BE2C (cell line): ENCODE results near the gene C17orf113.

Experiments used
- DNase-seq: peaks from one replicate; pipeline ENCODE4 v3.0.0-alpha.2; 2020
- H3K27me3 ChIP-seq: fragments of 250-450 bp; sonication (Bioruptor Pico); 2 replicates; pipeline ENCODE4 v1.5.1; 2020; ENCODE audit warnings: mild to moderate bottlenecking
- H3K36me3 ChIP-seq: fragments of 250-450 bp; sonication (Bioruptor Pico); 2 replicates; pipeline ENCODE4 v1.5.1; 2020; ENCODE audit warnings: mild to moderate bottlenecking
- H3K4me1 ChIP-seq: fragments of 250-450 bp; sonication (Bioruptor Pico); 2 replicates; pipeline ENCODE4 v1.5.1; 2020
- H3K4me3 ChIP-seq: 2 replicates; pipeline ENCODE4 v1.5.1; 2011; ENCODE audit warnings: low read depth, low read length
- H3K9me3 ChIP-seq: fragments of 250-450 bp; sonication (Bioruptor Pico); 2 replicates; pipeline ENCODE4 v1.5.1; 2020
- CTCF ChIP-seq: IDR thresholded peaks from 2 replicates; pipeline ENCODE4 v1.5.1; 2012; ENCODE audit warnings: mild to moderate bottlenecking, low read depth, low read length

C17orf113 gene

GRCh38 chr17:42092939-42093338, 42.5 kb upstream of the C17orf113 start:
- no peaks in the 10 kb centered on the region for H3K9me3 ChIP-seq
- no peaks in the 10 kb centered on the region for H3K27me3 ChIP-seq
- no peak for TF ChIP-seq CTCF
- DNase-seq, result no peak
- no peak overlapping the region for H3K4me3 ChIP-seq
- H3K4me1 ChIP-seq, result no peaks in the 10 kb centered on the region; the same call in 1 of the 2 replicates
- no peaks in the 10 kb centered on the region for H3K36me3 ChIP-seq

GRCh38 chr17:42090964-42091790, 40.8 kb upstream of the C17orf113 start:
- TF ChIP-seq CTCF, result no peak
- Histone ChIP-seq H3K27me3 (no peaks in the 10 kb centered on the region), H3K9me3 (no peaks in the 10 kb centered on the region), H3K36me3 (no peaks in the 10 kb centered on the region), H3K4me1 (peaks cover 3% of the 10 kb centered on the region; the same call in 1 of the 2 replicates), H3K4me3 (no peak overlapping the region)
- DNase-seq, result no peak

GRCh38 chr17:42088736-42089135, 38.3 kb upstream of the C17orf113 start:
- peaks cover 3% of the 10 kb centered on the region; the same call in 1 of the 2 replicates for H3K4me1 ChIP-seq
- TF ChIP-seq CTCF, result no peak
- no peak for DNase-seq
- H3K27me3 ChIP-seq, result no peaks in the 10 kb centered on the region
- H3K4me3 ChIP-seq, result no peak overlapping the region
- no peaks in the 10 kb centered on the region for H3K9me3 ChIP-seq
- no peaks in the 10 kb centered on the region for H3K36me3 ChIP-seq

- H3K4me1 ChIP-seq, result peaks cover 3% of the 10 kb centered on the region; the same call in 1 of the 2 replicates
- DNase-seq, result no peak
Measured at GRCh38 chr17:42087736-42088705, 37.6 kb upstream of the C17orf113 start.

GRCh38 chr17:42087042-42087701, 36.8 kb upstream of the C17orf113 start:
- DNase-seq, result no peak
- no peak overlapping the region for H3K4me3 ChIP-seq
- no peaks in the 10 kb centered on the region for H3K9me3 ChIP-seq
- no peaks in the 10 kb centered on the region for H3K36me3 ChIP-seq
- no peaks in the 10 kb centered on the region for H3K27me3 ChIP-seq
- peaks cover 3% of the 10 kb centered on the region; the same call in 1 of the 2 replicates for H3K4me1 ChIP-seq
- TF ChIP-seq CTCF, result no peak

More at GRCh38 chr17:42087736-42088705, 37.6 kb upstream of the C17orf113 start:
- H3K27me3 ChIP-seq, result no peaks in the 10 kb centered on the region
- no peaks in the 10 kb centered on the region for H3K9me3 ChIP-seq
- H3K36me3 ChIP-seq, result no peaks in the 10 kb centered on the region
- no peak for TF ChIP-seq CTCF
- H3K4me3 ChIP-seq, result no peak overlapping the region
